ENCODE results near the gene RACGAP1. TPM values are rescaled to one million over a fixed set of nuclear protein-coding genes. Genes with fewer than 3 reads are reported as not detected.

Gene RACGAP1
- polyA plus RNA-seq, 1 donor from 2014 or later = 18.3 TPM

DNA sequence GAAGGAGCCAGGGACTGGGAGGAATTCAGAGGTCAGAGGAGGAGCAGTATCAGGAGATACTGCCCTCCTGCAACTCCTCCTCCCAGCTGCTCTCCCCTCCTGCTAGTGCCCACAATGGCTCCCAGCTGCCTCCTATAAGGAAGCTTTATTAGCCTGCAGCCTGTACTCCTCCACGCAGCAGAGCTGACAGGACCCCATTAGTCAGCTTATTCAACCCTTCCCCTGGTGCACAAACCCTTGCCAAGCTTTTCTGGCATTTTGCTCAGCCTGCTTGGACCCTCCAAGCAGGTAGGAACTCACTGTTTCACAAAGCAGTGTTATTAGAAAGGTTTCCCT, 81.7 kb downstream of the RACGAP1 start:
- H3K4me3 ChIP-seq (ENCODE audit: low read length) = no peak overlapping the region
- no peak overlapping the region for H2AFZ ChIP-seq (ENCODE audit: low read depth, low read length)
- H4K20me1 ChIP-seq (ENCODE audit: insufficient read depth) = no peaks in the 10 kb centered on the region
- no peaks in the 10 kb centered on the region for H3K9me2 ChIP-seq (ENCODE audit: insufficient read depth, low read length)
- no peaks in the 10 kb centered on the region for H3K27me3 ChIP-seq (ENCODE audit: insufficient read depth, low read depth, low read length)
- no peaks in the 10 kb centered on the region for H3F3A ChIP-seq (ENCODE audit: insufficient read depth, low read length, poor library complexity, severe bottlenecking)
- H3K9me3 ChIP-seq (ENCODE audit: low read length) = no peaks in the 10 kb centered on the region
- no peaks in the 10 kb centered on the region for H3K36me3 ChIP-seq (ENCODE audit: insufficient read depth, low read length)
- H3K27ac ChIP-seq (ENCODE audit: low read length) = no peak overlapping the region
- TF ChIP-seq POLR2AphosphoS5 (IDR thresholded peaks at IDR 0.05) (no peak), MXI1 (conservative IDR thresholded peaks at IDR 0.05; ENCODE audit: poor library complexity, severe bottlenecking) (no peak), RAD21 (conservative IDR thresholded peaks at IDR 0.05) (no peak), EP300 (conservative IDR thresholded peaks at IDR 0.05; ENCODE audit: poor library complexity, severe bottlenecking) (no peak), TAF1 (IDR thresholded peaks at IDR 0.05; ENCODE audit: low read depth) (no peak), SMC3 (conservative IDR thresholded peaks at IDR 0.05; ENCODE audit: poor library complexity) (no peak), EZH2 (IDR thresholded peaks at IDR 0.05; ENCODE audit: borderline replicate concordance, insufficient read depth, low read length, poor library complexity, severe bottlenecking) (no peak)
- TF ChIP-seq, protein P1, sequence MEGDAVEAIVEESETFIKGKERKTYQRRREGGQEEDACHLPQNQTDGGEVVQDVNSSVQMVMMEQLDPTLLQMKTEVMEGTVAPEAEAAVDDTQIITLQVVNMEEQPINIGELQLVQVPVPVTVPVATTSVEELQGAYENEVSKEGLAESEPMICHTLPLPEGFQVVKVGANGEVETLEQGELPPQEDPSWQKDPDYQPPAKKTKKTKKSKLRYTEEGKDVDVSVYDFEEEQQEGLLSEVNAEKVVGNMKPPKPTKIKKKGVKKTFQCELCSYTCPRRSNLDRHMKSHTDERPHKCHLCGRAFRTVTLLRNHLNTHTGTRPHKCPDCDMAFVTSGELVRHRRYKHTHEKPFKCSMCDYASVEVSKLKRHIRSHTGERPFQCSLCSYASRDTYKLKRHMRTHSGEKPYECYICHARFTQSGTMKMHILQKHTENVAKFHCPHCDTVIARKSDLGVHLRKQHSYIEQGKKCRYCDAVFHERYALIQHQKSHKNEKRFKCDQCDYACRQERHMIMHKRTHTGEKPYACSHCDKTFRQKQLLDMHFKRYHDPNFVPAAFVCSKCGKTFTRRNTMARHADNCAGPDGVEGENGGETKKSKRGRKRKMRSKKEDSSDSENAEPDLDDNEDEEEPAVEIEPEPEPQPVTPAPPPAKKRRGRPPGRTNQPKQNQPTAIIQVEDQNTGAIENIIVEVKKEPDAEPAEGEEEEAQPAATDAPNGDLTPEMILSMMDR (IDR thresholded peaks at IDR 0.05; ENCODE audit: poor library complexity, severe bottlenecking) = no peak
- TF ChIP-seq, protein P2, sequence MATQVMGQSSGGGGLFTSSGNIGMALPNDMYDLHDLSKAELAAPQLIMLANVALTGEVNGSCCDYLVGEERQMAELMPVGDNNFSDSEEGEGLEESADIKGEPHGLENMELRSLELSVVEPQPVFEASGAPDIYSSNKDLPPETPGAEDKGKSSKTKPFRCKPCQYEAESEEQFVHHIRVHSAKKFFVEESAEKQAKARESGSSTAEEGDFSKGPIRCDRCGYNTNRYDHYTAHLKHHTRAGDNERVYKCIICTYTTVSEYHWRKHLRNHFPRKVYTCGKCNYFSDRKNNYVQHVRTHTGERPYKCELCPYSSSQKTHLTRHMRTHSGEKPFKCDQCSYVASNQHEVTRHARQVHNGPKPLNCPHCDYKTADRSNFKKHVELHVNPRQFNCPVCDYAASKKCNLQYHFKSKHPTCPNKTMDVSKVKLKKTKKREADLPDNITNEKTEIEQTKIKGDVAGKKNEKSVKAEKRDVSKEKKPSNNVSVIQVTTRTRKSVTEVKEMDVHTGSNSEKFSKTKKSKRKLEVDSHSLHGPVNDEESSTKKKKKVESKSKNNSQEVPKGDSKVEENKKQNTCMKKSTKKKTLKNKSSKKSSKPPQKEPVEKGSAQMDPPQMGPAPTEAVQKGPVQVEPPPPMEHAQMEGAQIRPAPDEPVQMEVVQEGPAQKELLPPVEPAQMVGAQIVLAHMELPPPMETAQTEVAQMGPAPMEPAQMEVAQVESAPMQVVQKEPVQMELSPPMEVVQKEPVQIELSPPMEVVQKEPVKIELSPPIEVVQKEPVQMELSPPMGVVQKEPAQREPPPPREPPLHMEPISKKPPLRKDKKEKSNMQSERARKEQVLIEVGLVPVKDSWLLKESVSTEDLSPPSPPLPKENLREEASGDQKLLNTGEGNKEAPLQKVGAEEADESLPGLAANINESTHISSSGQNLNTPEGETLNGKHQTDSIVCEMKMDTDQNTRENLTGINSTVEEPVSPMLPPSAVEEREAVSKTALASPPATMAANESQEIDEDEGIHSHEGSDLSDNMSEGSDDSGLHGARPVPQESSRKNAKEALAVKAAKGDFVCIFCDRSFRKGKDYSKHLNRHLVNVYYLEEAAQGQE (IDR thresholded peaks at IDR 0.05; ENCODE audit: borderline replicate concordance) = no peak
- H3K79me2 ChIP-seq (replicated peaks; ENCODE audit: insufficient read depth, low read length) = no peaks in the 10 kb centered on the region
- H3K9ac ChIP-seq (ENCODE audit: low read length) = no peak overlapping the region
- no peak overlapping the region for H3K4me2 ChIP-seq (ENCODE audit: low read length)

DNA sequence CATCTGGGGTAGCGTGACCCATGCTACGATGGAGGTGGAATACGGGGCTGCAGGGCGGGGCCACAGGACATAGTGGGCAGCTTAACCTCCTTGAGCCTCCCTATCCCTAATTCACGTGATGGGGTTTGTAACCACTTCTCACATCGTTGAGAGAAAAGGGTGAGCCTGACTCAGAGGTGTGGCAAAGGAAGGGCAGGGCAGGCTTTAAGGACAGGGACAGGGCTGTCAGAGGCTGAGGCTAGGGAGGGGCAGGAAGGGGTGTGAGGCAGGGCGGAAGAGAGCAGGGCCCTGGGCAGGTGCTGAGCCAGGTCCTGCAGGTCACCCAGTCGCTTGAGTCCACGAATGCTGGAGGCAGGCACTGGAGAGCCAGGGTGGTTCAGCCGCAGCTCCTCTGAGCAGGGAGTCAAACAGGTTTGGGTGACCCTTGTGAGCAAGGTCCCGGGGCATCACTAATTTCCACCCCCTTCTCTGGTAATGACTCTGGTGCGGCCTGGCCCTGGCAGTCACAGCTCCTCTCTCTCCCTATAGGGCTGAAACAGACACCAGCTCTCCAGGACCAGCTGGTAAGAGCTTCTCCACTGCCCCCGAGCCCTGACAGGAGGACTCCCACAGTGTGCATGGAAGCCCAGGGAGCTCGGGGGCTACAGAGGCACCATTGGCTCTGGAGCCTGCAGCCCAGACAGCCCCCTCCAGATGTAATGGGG, 82.2 kb downstream of the RACGAP1 start:
- H3K36me3 ChIP-seq (ENCODE audit: insufficient read depth, low read length) = no peaks in the 10 kb centered on the region
- H2AFZ ChIP-seq (ENCODE audit: low read depth, low read length) = no peak overlapping the region

More for the DNA sequence above, 82.2 kb downstream of the RACGAP1 start:
- H3K4me3 ChIP-seq (ENCODE audit: low read length) = no peak overlapping the region
- H3K4me2 ChIP-seq (ENCODE audit: low read length) = no peak overlapping the region
- no peaks in the 10 kb centered on the region for H3K79me2 ChIP-seq (replicated peaks; ENCODE audit: insufficient read depth, low read length)
- no peak for TF ChIP-seq EP300 (conservative IDR thresholded peaks at IDR 0.05; ENCODE audit: poor library complexity, severe bottlenecking)
- TF ChIP-seq RAD21 (conservative IDR thresholded peaks at IDR 0.05) = no peak
- H3K9me3 ChIP-seq (ENCODE audit: low read length) = no peaks in the 10 kb centered on the region
- H3K9me2 ChIP-seq (ENCODE audit: insufficient read depth, low read length) = no peaks in the 10 kb centered on the region
- no peak overlapping the region for H3K27ac ChIP-seq (ENCODE audit: low read length)
- H3K9ac ChIP-seq (ENCODE audit: low read length) = no peak overlapping the region
- H3F3A ChIP-seq (ENCODE audit: insufficient read depth, low read length, poor library complexity, severe bottlenecking) = no peaks in the 10 kb centered on the region
- no peaks in the 10 kb centered on the region for H4K20me1 ChIP-seq (ENCODE audit: insufficient read depth)
- H3K27me3 ChIP-seq (ENCODE audit: insufficient read depth, low read depth, low read length) = no peaks in the 10 kb centered on the region

All from neural cell (in vitro differentiated cells).